H9 (cell line): ENCODE measurements around the gene ADAMTSL4. TPM values are rescaled to one million over a fixed set of nuclear protein-coding genes. Genes with fewer than 3 reads are reported as not detected.

ENCODE experiments used
- DNase-seq: peaks from one replicate; pipeline ENCODE4 v3.0.0-alpha.2; 2017
- H2AFZ ChIP-seq: one replicate; pipeline ENCODE4 v1.6.1; 2013; ENCODE audit warnings: mild to moderate bottlenecking, low read length, control low read depth, moderate library complexity
- H2AK5ac ChIP-seq: 2 replicates; pipeline ENCODE4 v1.6.1; 2013; ENCODE audit warnings: low read length, control low read depth, mixed read lengths; ENCODE audit not compliant: insufficient read length
- H2BK120ac ChIP-seq: one replicate; pipeline ENCODE4 v1.6.1; 2013; ENCODE audit warnings: low read depth, mild to moderate bottlenecking, low read length, control low read depth, inconsistent platforms; ENCODE audit not compliant: poor library complexity, severe bottlenecking
- H2BK12ac ChIP-seq: 2 replicates; pipeline ENCODE4 v1.6.1; 2013; ENCODE audit warnings: low read length, control low read depth, mixed read lengths, low read depth; ENCODE audit not compliant: insufficient read length
- H2BK15ac ChIP-seq: 2 replicates; pipeline ENCODE4 v1.6.1; 2013; ENCODE audit warnings: low read depth, low read length, control low read depth
- H2BK20ac ChIP-seq: one replicate; pipeline ENCODE4 v1.6.1; 2013; ENCODE audit warnings: low read depth, mild to moderate bottlenecking, low read length, control low read depth, inconsistent platforms; ENCODE audit not compliant: poor library complexity, severe bottlenecking
- H2BK5ac ChIP-seq: 2 replicates; pipeline ENCODE4 v1.6.1; 2013; ENCODE audit warnings: low read length, control low read depth, mixed read lengths; ENCODE audit not compliant: insufficient read length
- H3K14ac ChIP-seq: 2 replicates; pipeline ENCODE4 v1.6.1; 2013; ENCODE audit warnings: low read length, control low read depth; ENCODE audit not compliant: insufficient read depth
- H3K18ac ChIP-seq: 2 replicates; pipeline ENCODE4 v1.6.1; 2013; ENCODE audit warnings: low read depth, mild to moderate bottlenecking, mixed read lengths, low read length, control low read depth; ENCODE audit not compliant: insufficient read length
- H3K23ac ChIP-seq: 2 replicates; pipeline ENCODE4 v1.6.1; 2013; ENCODE audit warnings: low read length, control low read depth, mixed read lengths, low read depth; ENCODE audit not compliant: insufficient read length
- H3K23me2 ChIP-seq: 2 replicates; pipeline ENCODE4 v1.6.1; 2013; ENCODE audit warnings: low read depth, mild to moderate bottlenecking, mixed read lengths, low read length, control low read depth; ENCODE audit not compliant: insufficient read length, poor library complexity, severe bottlenecking
- H3K27ac ChIP-seq: 2 replicates; pipeline ENCODE4 v1.5.1; 2013; ENCODE audit warnings: low read length, control low read depth, mixed read lengths, low read depth; ENCODE audit not compliant: insufficient read length
- H3K27me3 ChIP-seq: 2 replicates; pipeline ENCODE4 v1.6.1; 2013; ENCODE audit warnings: low read length, control low read depth, inconsistent platforms; ENCODE audit not compliant: insufficient read depth
- H3K4ac ChIP-seq: 2 replicates; pipeline ENCODE4 v1.6.1; 2013; ENCODE audit warnings: low read depth, mild to moderate bottlenecking, control low read depth, inconsistent platforms, low read length, moderate library complexity
- H3K4me1 ChIP-seq: 2 replicates; pipeline ENCODE4 v1.6.1; 2013; ENCODE audit warnings: low read length, control low read depth, inconsistent platforms; ENCODE audit not compliant: insufficient read depth
- H3K4me2 ChIP-seq: 2 replicates; pipeline ENCODE4 v1.6.1; 2013; ENCODE audit warnings: low read length, control low read depth, mixed read lengths; ENCODE audit not compliant: insufficient read length, insufficient read depth
- H3K56ac ChIP-seq: 2 replicates; pipeline ENCODE4 v1.6.1; 2013; ENCODE audit warnings: low read depth, mild to moderate bottlenecking, mixed read lengths, low read length, control low read depth; ENCODE audit not compliant: insufficient read length
- H3K79me1 ChIP-seq: 2 replicates; pipeline ENCODE4 v1.6.1; 2013; ENCODE audit warnings: low read depth, mild to moderate bottlenecking, moderate library complexity, low read length, control low read depth, inconsistent platforms; ENCODE audit not compliant: insufficient read depth, poor library complexity, severe bottlenecking
- H3K79me2 ChIP-seq: 2 replicates; pipeline ENCODE4 v1.6.1; 2013; ENCODE audit warnings: low read length, control low read depth, inconsistent platforms; ENCODE audit not compliant: insufficient read depth
- H3K9ac ChIP-seq: 2 replicates; pipeline ENCODE4 v1.6.1; 2013; ENCODE audit warnings: low read length, control low read depth, mixed read lengths; ENCODE audit not compliant: insufficient read length; ENCODE audit errors: extremely low read depth
- H3K9me3 ChIP-seq: one replicate; pipeline ENCODE4 v1.6.1; 2013; ENCODE audit warnings: low read depth, low read length, inconsistent platforms; ENCODE audit not compliant: control insufficient read depth
- H3T11ph ChIP-seq: one replicate; pipeline ENCODE4 v1.6.1; 2013; ENCODE audit warnings: mild to moderate bottlenecking, low read length, control low read depth, inconsistent platforms
- H4K20me1 ChIP-seq: one replicate; pipeline ENCODE4 v1.6.1; 2013; ENCODE audit not compliant: control insufficient read depth, insufficient read length, insufficient read depth
- H4K5ac ChIP-seq: 2 replicates; pipeline ENCODE4 v1.6.1; 2013; ENCODE audit warnings: low read depth, mild to moderate bottlenecking, mixed read lengths, low read length, control low read depth; ENCODE audit not compliant: insufficient read length
- H4K8ac ChIP-seq: replicated peaks from 2 replicates; pipeline ENCODE4 v1.6.1; 2013; ENCODE audit warnings: low read length, control low read depth, mixed read lengths, low read depth; ENCODE audit not compliant: insufficient read length
- H4K91ac ChIP-seq: 2 replicates; pipeline ENCODE4 v1.6.1; 2013; ENCODE audit warnings: low read depth, mild to moderate bottlenecking, moderate library complexity, mixed read lengths, low read length, control low read depth; ENCODE audit not compliant: insufficient read length
- H3K27ac Mint-ChIP-seq, 3 experiments: 2 replicates in 2 of 3; 3 replicates in 1 of 3; pipeline ENCODE4 v1.8.0; 2020 to 2021; ENCODE audit warnings: mixed read lengths in 3 of 3, mild to moderate bottlenecking in 1 of 3, moderate library complexity in 1 of 3
- H3K27me3 Mint-ChIP-seq: 2 replicates; pipeline ENCODE4 v1.8.0; 2021; ENCODE audit warnings: low read depth, mild to moderate bottlenecking, moderate library complexity, mixed read lengths
- H3K36me3 Mint-ChIP-seq, 3 experiments: 2 replicates in 2 of 3; 3 replicates in 1 of 3; pipeline ENCODE4 v1.8.0; 2020 to 2021; ENCODE audit warnings: low read depth in 3 of 3, mixed read lengths in 3 of 3; ENCODE audit not compliant: insufficient read depth in 1 of 3
- H3K4me1 Mint-ChIP-seq, 2 experiments: 2 replicates each; pipeline ENCODE4 v1.8.0; 2020; ENCODE audit warnings: mixed read lengths in 2 of 2
- H3K4me3 Mint-ChIP-seq, 2 experiments: 2 replicates in 1 of 2; 3 replicates in 1 of 2; pipeline ENCODE4 v1.8.0; 2020 to 2021; ENCODE audit warnings: mild to moderate bottlenecking in 2 of 2, mixed read lengths in 2 of 2, moderate library complexity in 1 of 2
- H3K9me3 Mint-ChIP-seq, 2 experiments: 2 replicates in 1 of 2; 3 replicates in 1 of 2; pipeline ENCODE4 v1.8.0; 2020; ENCODE audit warnings: mild to moderate bottlenecking in 2 of 2, mixed read lengths in 2 of 2, moderate library complexity in 1 of 2
- CTCF ChIP-seq: fragments of 200-600 bp; sonication (generic); conservative IDR thresholded peaks from 3 replicates; pipeline ENCODE4 v1.8.0; 2021; ENCODE audit warnings: antibody characterized with exemption, mild to moderate bottlenecking
- WGBS: extraction: QIAGEN DNeasy Blood & Tissue Kit; methylation state at CpG from one replicate; pipeline ENCODE4 v1.1.7; 2013; ENCODE audit warnings: missing lambda C conversion rate, low lambda C conversion rate, mixed read lengths; ENCODE audit not compliant: insufficient read length; ENCODE audit errors: extremely low coverage; 5-methylcytosine and 5-hydroxymethylcytosine counted together
- total RNA-seq: library from RNA; stranded (reverse); gene quantifications from 2 replicates; pipeline ENCODE4 v1.2.1, GENCODE V29; 2021

Gene ADAMTSL4
- total RNA-seq, 1 experiment from 2014 or later = 6.1 TPM

GRCh38 chr1:150552128-150552910 is 3.1 kb downstream of the ADAMTSL4 start:
- no peak overlapping the region for H3T11ph ChIP-seq
- Mint-ChIP-seq H3K9me3 (no peaks in the 10 kb centered on the region), H3K4me1 (peaks cover 18 to 42% of the 10 kb centered on the region in 2 experiments), H3K4me3 (peak overlapping the region in 1 of 2 experiments; percentile 36; a peak in 1 of 5 replicates), H3K27me3 (peaks cover 32% of the 10 kb centered on the region), H3K27ac (peak overlapping the region in 2 of 3 experiments; percentile 18 to 25; a peak in 1 of 7 replicates), H3K36me3 (peaks cover 5% of the 10 kb centered on the region in 3 experiments; a peak in 6 of 7 replicates)
- H3K79me1 ChIP-seq = no peaks in the 10 kb centered on the region
- H4K8ac ChIP-seq = no peak overlapping the region
- H3K9me3 ChIP-seq = no peaks in the 10 kb centered on the region
- no peaks in the 10 kb centered on the region for H4K20me1 ChIP-seq
- no peak overlapping the region for H3K4ac ChIP-seq
- no peak overlapping the region for H3K18ac ChIP-seq
- no peak overlapping the region for H3K14ac ChIP-seq
- no peak overlapping the region for H4K5ac ChIP-seq
- H2AK5ac ChIP-seq = no peak overlapping the region
- DNase-seq = peak; percentile 46
- H4K91ac ChIP-seq = no peak overlapping the region
- H3K4me2 ChIP-seq = no peak overlapping the region
- H3K79me2 ChIP-seq = no peaks in the 10 kb centered on the region
- no peak overlapping the region for H3K27ac ChIP-seq
- H3K23ac ChIP-seq = no peak overlapping the region
- WGBS = no CpG with 5 or more reads among the region's 13 CpGs
- H2BK120ac ChIP-seq = no peak overlapping the region
- H2AFZ ChIP-seq = no peak overlapping the region
- H2BK5ac ChIP-seq = no peak overlapping the region
- H2BK15ac ChIP-seq = no peak overlapping the region; the same call in 1 of the 2 replicates
- H3K27me3 ChIP-seq = peaks cover 3% of the 10 kb centered on the region; the same call in 1 of the 2 replicates
- H3K4me1 ChIP-seq = peaks cover 3% of the 10 kb centered on the region; the same call in 1 of the 2 replicates
- H3K9ac ChIP-seq = no peak overlapping the region
- H3K56ac ChIP-seq = no peak overlapping the region
- H2BK20ac ChIP-seq = no peak overlapping the region
- no peak for TF ChIP-seq CTCF
- H3K23me2 ChIP-seq = peaks cover 10% of the 10 kb centered on the region
- no peak overlapping the region for H2BK12ac ChIP-seq
